Stimulated activated CD8-positive, alpha-beta memory T cell treated with anti-CD3 and anti-CD28 coated beads, Interleukin-15, amount 100 ng/mL, for 24 hours (primary cell): ENCODE results near the gene KERA.

Experiments
- DNase-seq: peaks from one replicate; pipeline ENCODE4 v3.0.0-alpha.2; 2020; ENCODE audit warnings: low read depth

Gene KERA

GRCh38 chr12:91009319-91009950 lies 48.4 kb downstream of the KERA start:
- no peak for DNase-seq

GRCh38 chr12:91007531-91008290 lies 50.1 kb downstream of the KERA start:
- DNase-seq: no peak

- no peak for DNase-seq
Observed at GRCh38 chr12:91004872-91005271, 53.0 kb downstream of the KERA start, which contains the start of gene EPYC. Gene EPYC (minus strand): TSS chr12:91004972. CDS start chr12:91002565, 2,407 bp downstream.

GRCh38 chr12:91003737-91004136 lies 54.1 kb downstream of the KERA start:
- no peak for DNase-seq

GRCh38 chr12:91001306-91001705 lies 56.5 kb downstream of the KERA start:
- DNase-seq: no peak
